Glutamatergic neuron (in vitro differentiated cells): Measurements from ENCODE around the gene ATF6. TPM values are rescaled to one million over a fixed set of nuclear protein-coding genes. Genes with fewer than 3 reads are reported as not detected.

ENCODE experiments used
- DNase-seq: peaks from one replicate; pipeline ENCODE4 v3.0.0; 2022
- H3K27ac Mint-ChIP-seq: one replicate; pipeline ENCODE4 v1.8.0; 2020; ENCODE audit warnings: mild to moderate bottlenecking, mixed read lengths, inconsistent platforms; ENCODE audit not compliant: unreplicated experiment
- H3K27me3 Mint-ChIP-seq: one replicate; pipeline ENCODE4 v1.8.0; 2020; ENCODE audit warnings: mild to moderate bottlenecking, moderate library complexity, mixed read lengths, inconsistent platforms; ENCODE audit not compliant: unreplicated experiment
- H3K36me3 Mint-ChIP-seq: one replicate; pipeline ENCODE4 v1.8.0; 2020; ENCODE audit warnings: mild to moderate bottlenecking, mixed read lengths, inconsistent platforms; ENCODE audit not compliant: unreplicated experiment
- H3K4me1 Mint-ChIP-seq: one replicate; pipeline ENCODE4 v1.8.0; 2020; ENCODE audit warnings: mild to moderate bottlenecking, low read depth, mixed read lengths, inconsistent platforms; ENCODE audit not compliant: unreplicated experiment
- H3K4me3 Mint-ChIP-seq: one replicate; pipeline ENCODE4 v1.8.0; 2020; ENCODE audit warnings: mild to moderate bottlenecking, mixed read lengths, inconsistent platforms; ENCODE audit not compliant: unreplicated experiment
- H3K9me3 Mint-ChIP-seq: one replicate; pipeline ENCODE4 v1.8.0; 2020; ENCODE audit warnings: mild to moderate bottlenecking, moderate library complexity, mixed read lengths, inconsistent platforms; ENCODE audit not compliant: unreplicated experiment
- total RNA-seq: library from RNA; stranded (reverse); fragmentation: NEBNext Ultra II Directional; extraction: Animal tissue kit (Norgen Biotek cat#: 25700); gene quantifications from one replicate; pipeline ENCODE4 v1.2.1, GENCODE V29; 2021; ENCODE audit not compliant: unreplicated experiment
- TF ChIP-seq, protein P1 (sequence below): fragments of 200-600 bp; sonication (generic); IDR thresholded peaks from one replicate; pipeline ENCODE4 v1.5.0; 2021; ENCODE audit not compliant: partially characterized antibody, unreplicated experiment

ATF6 gene
- total RNA-seq, 1 donor from 2014 or later: 29.3 TPM

- no peak overlapping the region for H3K27ac Mint-ChIP-seq
- no peaks in the 10 kb centered on the region for H3K9me3 Mint-ChIP-seq
- peaks cover 2% of the 10 kb centered on the region for H3K4me1 Mint-ChIP-seq
- H3K27me3 Mint-ChIP-seq: peaks cover 2% of the 10 kb centered on the region
- TF ChIP-seq, protein P1, sequence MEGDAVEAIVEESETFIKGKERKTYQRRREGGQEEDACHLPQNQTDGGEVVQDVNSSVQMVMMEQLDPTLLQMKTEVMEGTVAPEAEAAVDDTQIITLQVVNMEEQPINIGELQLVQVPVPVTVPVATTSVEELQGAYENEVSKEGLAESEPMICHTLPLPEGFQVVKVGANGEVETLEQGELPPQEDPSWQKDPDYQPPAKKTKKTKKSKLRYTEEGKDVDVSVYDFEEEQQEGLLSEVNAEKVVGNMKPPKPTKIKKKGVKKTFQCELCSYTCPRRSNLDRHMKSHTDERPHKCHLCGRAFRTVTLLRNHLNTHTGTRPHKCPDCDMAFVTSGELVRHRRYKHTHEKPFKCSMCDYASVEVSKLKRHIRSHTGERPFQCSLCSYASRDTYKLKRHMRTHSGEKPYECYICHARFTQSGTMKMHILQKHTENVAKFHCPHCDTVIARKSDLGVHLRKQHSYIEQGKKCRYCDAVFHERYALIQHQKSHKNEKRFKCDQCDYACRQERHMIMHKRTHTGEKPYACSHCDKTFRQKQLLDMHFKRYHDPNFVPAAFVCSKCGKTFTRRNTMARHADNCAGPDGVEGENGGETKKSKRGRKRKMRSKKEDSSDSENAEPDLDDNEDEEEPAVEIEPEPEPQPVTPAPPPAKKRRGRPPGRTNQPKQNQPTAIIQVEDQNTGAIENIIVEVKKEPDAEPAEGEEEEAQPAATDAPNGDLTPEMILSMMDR: no peak
- DNase-seq: no peak
- H3K36me3 Mint-ChIP-seq: no peaks in the 10 kb centered on the region
- no peak overlapping the region for H3K4me3 Mint-ChIP-seq
Measured at GRCh38 chr1:161908264-161908663, 142.1 kb downstream of the ATF6 start.

DNA sequence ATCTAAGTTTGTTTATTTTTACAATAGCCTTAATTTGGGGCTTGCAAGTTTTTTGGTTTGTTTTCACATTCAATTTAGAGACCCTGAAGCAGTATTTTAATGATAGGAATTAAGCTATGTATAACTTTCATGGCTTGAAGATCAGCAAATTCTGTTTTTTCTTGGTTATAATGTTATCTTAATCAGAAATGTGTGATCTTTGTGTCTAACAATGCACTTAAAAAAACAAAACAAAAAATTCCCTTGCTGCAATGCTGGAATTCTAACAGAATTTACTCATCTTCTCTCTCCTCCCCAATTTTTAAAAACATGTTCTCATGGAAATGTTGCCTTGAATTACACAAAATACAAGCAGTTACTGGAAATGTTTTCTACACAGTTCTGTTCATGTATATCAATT lies 144.5 kb downstream of the ATF6 start:
- H3K36me3 Mint-ChIP-seq: no peaks in the 10 kb centered on the region
- H3K4me3 Mint-ChIP-seq: no peak overlapping the region
- no peaks in the 10 kb centered on the region for H3K9me3 Mint-ChIP-seq
- DNase-seq: no peak
- TF ChIP-seq, protein P1: no peak
- no peak overlapping the region for H3K27ac Mint-ChIP-seq
- H3K4me1 Mint-ChIP-seq: peaks cover 2% of the 10 kb centered on the region
- H3K27me3 Mint-ChIP-seq: peaks cover 2% of the 10 kb centered on the region

GRCh38 chr1:161913482-161914140 lies 147.5 kb downstream of the ATF6 start:
- TF ChIP-seq, protein P1: no peak
- peaks cover 2% of the 10 kb centered on the region for H3K27me3 Mint-ChIP-seq
- H3K4me1 Mint-ChIP-seq: peaks cover 2% of the 10 kb centered on the region
- no peak overlapping the region for H3K4me3 Mint-ChIP-seq
- DNase-seq: no peak
- H3K36me3 Mint-ChIP-seq: no peaks in the 10 kb centered on the region
- no peaks in the 10 kb centered on the region for H3K9me3 Mint-ChIP-seq
- H3K27ac Mint-ChIP-seq: no peak overlapping the region

DNA sequence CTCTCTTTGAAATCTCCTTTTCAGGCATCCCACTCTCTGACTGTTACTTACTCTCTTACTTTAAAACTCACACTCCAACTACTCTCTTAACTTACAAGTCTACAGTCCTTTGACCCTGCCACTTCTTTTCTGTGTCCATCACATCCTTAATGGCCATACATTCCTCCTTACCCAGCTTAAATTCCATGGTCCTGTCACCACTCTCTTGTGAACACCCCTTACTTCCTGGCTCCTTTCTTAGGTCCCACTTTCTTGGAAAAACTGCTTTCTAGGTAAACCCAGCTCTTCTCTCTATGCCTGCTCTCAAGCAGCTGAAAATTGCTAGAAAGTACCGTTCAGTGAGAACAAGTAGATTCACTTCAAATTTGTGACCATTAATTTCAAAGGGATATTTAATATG lies 148.5 kb downstream of the ATF6 start:
- no peak overlapping the region for H3K27ac Mint-ChIP-seq

DNA sequence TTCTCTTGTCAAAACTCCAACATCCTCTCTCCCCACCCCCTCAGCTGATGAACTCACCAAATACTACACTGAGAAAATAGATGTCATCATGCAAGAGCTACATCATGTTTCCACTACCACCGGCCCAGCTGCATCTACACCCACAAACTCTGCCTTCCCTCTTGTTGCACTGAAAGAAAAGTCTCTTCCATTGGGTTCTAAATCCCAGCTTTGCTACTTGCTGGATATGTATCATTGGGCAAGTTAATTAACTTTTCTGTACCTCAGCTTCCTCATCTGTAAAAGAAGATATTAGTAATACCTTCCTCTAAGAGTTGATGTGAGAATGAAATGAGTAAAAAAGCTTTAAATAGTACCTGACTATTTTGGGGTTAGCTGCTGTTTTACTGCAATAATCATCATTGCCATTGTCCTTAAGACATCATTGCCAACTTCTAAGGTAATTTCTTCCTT lies 149.0 kb downstream of the ATF6 start:
- Mint-ChIP-seq H3K36me3 (no peaks in the 10 kb centered on the region), H3K4me3 (no peak overlapping the region), H3K27me3 (no peaks in the 10 kb centered on the region), H3K27ac (no peak overlapping the region), H3K9me3 (no peaks in the 10 kb centered on the region), H3K4me1 (no peaks in the 10 kb centered on the region)
- TF ChIP-seq, protein P1: no peak
- no peak for DNase-seq

More for the DNA sequence above, 148.5 kb downstream of the ATF6 start:
- DNase-seq: no peak
- TF ChIP-seq, protein P1: no peak
- H3K27me3 Mint-ChIP-seq: peaks cover 2% of the 10 kb centered on the region
- H3K36me3 Mint-ChIP-seq: no peaks in the 10 kb centered on the region
- peaks cover 2% of the 10 kb centered on the region for H3K4me1 Mint-ChIP-seq
- H3K9me3 Mint-ChIP-seq: no peaks in the 10 kb centered on the region
- H3K4me3 Mint-ChIP-seq: no peak overlapping the region
